A673 (cell line): ENCODE data around the gene MFAP4.

Experiments used
- EZH2 ChIP-seq: fragments of 200-600 bp; sonication (generic); IDR thresholded peaks from 2 replicates; pipeline ENCODE4 v1.6.1; 2017; ENCODE audit warnings: borderline replicate concordance, low read depth, mild to moderate bottlenecking, mixed read lengths, antibody characterized with exemption, low read length; ENCODE audit not compliant: poor library complexity, severe bottlenecking
- TF ChIP-seq, protein P1 (sequence below): fragments of 300-800, 200-600 bp; sonication (generic); conservative IDR thresholded peaks from 2 replicates; pipeline ENCODE4 v1.5.1; 2017; ENCODE audit warnings: low read depth, mild to moderate bottlenecking, antibody characterized with exemption, low read length, moderate library complexity, mixed read lengths

- TF ChIP-seq, protein P1, sequence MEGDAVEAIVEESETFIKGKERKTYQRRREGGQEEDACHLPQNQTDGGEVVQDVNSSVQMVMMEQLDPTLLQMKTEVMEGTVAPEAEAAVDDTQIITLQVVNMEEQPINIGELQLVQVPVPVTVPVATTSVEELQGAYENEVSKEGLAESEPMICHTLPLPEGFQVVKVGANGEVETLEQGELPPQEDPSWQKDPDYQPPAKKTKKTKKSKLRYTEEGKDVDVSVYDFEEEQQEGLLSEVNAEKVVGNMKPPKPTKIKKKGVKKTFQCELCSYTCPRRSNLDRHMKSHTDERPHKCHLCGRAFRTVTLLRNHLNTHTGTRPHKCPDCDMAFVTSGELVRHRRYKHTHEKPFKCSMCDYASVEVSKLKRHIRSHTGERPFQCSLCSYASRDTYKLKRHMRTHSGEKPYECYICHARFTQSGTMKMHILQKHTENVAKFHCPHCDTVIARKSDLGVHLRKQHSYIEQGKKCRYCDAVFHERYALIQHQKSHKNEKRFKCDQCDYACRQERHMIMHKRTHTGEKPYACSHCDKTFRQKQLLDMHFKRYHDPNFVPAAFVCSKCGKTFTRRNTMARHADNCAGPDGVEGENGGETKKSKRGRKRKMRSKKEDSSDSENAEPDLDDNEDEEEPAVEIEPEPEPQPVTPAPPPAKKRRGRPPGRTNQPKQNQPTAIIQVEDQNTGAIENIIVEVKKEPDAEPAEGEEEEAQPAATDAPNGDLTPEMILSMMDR, result no peak
- TF ChIP-seq EZH2, result no peak
These were observed 21.0 kb downstream of the MFAP4 start for GRCh38 chr17:19365833-19366636.
